ENCODE results near the gene SRSF12. TPM values are rescaled to one million over a fixed set of nuclear protein-coding genes. Genes with fewer than 3 reads are reported as not detected.

The SRSF12 gene
- total and polyA plus RNA-seq, 9 of the 15 experiments (the other 6 are each of a cell fraction or from before 2014, with no cell fraction given) = not detected

- TF ChIP-seq ZNF282 (CRISPR knock-in tag; IDR thresholded peaks at IDR 0.05) = 0 out of 2 replicates have a peak, but pooled peaks have one; percentile 29
- TF ChIP-seq TAL1 (IDR thresholded peaks at IDR 0.05) = no peak
- peak; percentile 68 for TF ChIP-seq NFYB (IDR thresholded peaks at IDR 0.05; ENCODE audit: extremely low read depth, insufficient read length)
- peak; percentile 77 to 91 for TF ChIP-seq KDM1A (IDR thresholded peaks at IDR 0.05)
- no peak for TF ChIP-seq ELK3 (CRISPR knock-in tag; IDR thresholded peaks at IDR 0.05)
- TF ChIP-seq, protein P1, sequence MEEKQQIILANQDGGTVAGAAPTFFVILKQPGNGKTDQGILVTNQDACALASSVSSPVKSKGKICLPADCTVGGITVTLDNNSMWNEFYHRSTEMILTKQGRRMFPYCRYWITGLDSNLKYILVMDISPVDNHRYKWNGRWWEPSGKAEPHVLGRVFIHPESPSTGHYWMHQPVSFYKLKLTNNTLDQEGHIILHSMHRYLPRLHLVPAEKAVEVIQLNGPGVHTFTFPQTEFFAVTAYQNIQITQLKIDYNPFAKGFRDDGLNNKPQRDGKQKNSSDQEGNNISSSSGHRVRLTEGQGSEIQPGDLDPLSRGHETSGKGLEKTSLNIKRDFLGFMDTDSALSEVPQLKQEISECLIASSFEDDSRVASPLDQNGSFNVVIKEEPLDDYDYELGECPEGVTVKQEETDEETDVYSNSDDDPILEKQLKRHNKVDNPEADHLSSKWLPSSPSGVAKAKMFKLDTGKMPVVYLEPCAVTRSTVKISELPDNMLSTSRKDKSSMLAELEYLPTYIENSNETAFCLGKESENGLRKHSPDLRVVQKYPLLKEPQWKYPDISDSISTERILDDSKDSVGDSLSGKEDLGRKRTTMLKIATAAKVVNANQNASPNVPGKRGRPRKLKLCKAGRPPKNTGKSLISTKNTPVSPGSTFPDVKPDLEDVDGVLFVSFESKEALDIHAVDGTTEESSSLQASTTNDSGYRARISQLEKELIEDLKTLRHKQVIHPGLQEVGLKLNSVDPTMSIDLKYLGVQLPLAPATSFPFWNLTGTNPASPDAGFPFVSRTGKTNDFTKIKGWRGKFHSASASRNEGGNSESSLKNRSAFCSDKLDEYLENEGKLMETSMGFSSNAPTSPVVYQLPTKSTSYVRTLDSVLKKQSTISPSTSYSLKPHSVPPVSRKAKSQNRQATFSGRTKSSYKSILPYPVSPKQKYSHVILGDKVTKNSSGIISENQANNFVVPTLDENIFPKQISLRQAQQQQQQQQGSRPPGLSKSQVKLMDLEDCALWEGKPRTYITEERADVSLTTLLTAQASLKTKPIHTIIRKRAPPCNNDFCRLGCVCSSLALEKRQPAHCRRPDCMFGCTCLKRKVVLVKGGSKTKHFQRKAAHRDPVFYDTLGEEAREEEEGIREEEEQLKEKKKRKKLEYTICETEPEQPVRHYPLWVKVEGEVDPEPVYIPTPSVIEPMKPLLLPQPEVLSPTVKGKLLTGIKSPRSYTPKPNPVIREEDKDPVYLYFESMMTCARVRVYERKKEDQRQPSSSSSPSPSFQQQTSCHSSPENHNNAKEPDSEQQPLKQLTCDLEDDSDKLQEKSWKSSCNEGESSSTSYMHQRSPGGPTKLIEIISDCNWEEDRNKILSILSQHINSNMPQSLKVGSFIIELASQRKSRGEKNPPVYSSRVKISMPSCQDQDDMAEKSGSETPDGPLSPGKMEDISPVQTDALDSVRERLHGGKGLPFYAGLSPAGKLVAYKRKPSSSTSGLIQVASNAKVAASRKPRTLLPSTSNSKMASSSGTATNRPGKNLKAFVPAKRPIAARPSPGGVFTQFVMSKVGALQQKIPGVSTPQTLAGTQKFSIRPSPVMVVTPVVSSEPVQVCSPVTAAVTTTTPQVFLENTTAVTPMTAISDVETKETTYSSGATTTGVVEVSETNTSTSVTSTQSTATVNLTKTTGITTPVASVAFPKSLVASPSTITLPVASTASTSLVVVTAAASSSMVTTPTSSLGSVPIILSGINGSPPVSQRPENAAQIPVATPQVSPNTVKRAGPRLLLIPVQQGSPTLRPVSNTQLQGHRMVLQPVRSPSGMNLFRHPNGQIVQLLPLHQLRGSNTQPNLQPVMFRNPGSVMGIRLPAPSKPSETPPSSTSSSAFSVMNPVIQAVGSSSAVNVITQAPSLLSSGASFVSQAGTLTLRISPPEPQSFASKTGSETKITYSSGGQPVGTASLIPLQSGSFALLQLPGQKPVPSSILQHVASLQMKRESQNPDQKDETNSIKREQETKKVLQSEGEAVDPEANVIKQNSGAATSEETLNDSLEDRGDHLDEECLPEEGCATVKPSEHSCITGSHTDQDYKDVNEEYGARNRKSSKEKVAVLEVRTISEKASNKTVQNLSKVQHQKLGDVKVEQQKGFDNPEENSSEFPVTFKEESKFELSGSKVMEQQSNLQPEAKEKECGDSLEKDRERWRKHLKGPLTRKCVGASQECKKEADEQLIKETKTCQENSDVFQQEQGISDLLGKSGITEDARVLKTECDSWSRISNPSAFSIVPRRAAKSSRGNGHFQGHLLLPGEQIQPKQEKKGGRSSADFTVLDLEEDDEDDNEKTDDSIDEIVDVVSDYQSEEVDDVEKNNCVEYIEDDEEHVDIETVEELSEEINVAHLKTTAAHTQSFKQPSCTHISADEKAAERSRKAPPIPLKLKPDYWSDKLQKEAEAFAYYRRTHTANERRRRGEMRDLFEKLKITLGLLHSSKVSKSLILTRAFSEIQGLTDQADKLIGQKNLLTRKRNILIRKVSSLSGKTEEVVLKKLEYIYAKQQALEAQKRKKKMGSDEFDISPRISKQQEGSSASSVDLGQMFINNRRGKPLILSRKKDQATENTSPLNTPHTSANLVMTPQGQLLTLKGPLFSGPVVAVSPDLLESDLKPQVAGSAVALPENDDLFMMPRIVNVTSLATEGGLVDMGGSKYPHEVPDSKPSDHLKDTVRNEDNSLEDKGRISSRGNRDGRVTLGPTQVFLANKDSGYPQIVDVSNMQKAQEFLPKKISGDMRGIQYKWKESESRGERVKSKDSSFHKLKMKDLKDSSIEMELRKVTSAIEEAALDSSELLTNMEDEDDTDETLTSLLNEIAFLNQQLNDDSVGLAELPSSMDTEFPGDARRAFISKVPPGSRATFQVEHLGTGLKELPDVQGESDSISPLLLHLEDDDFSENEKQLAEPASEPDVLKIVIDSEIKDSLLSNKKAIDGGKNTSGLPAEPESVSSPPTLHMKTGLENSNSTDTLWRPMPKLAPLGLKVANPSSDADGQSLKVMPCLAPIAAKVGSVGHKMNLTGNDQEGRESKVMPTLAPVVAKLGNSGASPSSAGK (IDR thresholded peaks at IDR 0.05) = peak; percentile 23; the same call in 1 of the 2 replicates
- peak; percentile 98 for TF ChIP-seq NFIC (IDR thresholded peaks at IDR 0.05)
- TF ChIP-seq, protein P2, sequence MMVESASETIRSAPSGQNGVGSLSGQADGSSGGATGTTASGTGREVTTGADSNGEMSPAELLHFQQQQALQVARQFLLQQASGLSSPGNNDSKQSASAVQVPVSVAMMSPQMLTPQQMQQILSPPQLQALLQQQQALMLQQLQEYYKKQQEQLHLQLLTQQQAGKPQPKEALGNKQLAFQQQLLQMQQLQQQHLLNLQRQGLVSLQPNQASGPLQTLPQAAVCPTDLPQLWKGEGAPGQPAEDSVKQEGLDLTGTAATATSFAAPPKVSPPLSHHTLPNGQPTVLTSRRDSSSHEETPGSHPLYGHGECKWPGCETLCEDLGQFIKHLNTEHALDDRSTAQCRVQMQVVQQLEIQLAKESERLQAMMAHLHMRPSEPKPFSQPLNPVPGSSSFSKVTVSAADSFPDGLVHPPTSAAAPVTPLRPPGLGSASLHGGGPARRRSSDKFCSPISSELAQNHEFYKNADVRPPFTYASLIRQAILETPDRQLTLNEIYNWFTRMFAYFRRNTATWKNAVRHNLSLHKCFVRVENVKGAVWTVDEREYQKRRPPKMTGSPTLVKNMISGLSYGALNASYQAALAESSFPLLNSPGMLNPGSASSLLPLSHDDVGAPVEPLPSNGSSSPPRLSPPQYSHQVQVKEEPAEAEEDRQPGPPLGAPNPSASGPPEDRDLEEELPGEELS (CRISPR knock-in tag; IDR thresholded peaks at IDR 0.05; ENCODE audit: borderline replicate concordance) = peak; percentile 62; the same call in 1 of the 2 replicates
- TF ChIP-seq EWSR1 (IDR thresholded peaks at IDR 0.05; ENCODE audit: borderline replicate concordance, low read depth, partially characterized antibody) = no peak
- peak; percentile 59 to 77; a peak in 2 of 4 replicates for TF ChIP-seq TEAD1 (CRISPR knock-in tag; IDR thresholded peaks at IDR 0.05)
Observed at GRCh38 chr6:89081423-89082322, 36.2 kb downstream of the SRSF12 start (continued).

All from K562 (cell line).